ENCODE measurements around the gene TNS2. TPM values are rescaled to one million over a fixed set of nuclear protein-coding genes. Genes with fewer than 3 reads are reported as not detected.

The TNS2 gene
- total and polyA plus RNA-seq, 2 of the 13 experiments (the other 11 are each of a cell fraction or from before 2014, with no cell fraction given) = 8.9 to 20.4 TPM

DNA sequence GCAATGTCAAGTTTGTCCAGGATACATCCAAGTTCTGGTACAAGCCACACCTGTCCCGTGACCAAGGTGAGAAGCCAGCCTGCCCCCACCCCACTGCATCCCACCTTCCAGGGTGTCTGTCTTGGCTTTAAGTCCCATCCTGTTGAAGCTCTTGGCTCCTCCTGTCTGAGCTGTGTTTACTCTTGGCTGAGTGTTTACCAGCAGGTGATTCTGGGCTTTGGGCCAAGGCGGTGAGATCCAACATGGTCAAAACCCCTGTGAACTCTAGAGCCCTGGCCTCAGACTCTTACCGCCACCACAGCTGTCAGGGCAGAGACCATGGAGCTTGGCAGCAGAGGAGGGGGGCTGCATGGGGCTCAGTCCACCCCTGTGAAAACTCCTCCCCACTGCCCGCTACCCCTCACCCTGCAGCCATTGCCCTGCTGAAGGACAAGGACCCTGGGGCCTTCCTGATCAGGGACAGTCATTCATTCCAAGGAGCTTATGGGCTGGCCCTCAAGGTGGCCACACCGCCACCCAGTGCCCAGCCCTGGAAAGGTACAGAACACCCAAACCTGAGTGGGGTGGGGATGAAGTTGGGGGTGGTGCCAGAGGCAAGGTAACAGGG is 11.6 kb downstream of the TNS2 start (continued):
- TF ChIP-seq, protein P1, sequence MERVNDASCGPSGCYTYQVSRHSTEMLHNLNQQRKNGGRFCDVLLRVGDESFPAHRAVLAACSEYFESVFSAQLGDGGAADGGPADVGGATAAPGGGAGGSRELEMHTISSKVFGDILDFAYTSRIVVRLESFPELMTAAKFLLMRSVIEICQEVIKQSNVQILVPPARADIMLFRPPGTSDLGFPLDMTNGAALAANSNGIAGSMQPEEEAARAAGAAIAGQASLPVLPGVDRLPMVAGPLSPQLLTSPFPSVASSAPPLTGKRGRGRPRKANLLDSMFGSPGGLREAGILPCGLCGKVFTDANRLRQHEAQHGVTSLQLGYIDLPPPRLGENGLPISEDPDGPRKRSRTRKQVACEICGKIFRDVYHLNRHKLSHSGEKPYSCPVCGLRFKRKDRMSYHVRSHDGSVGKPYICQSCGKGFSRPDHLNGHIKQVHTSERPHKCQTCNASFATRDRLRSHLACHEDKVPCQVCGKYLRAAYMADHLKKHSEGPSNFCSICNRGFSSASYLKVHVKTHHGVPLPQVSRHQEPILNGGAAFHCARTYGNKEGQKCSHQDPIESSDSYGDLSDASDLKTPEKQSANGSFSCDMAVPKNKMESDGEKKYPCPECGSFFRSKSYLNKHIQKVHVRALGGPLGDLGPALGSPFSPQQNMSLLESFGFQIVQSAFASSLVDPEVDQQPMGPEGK (CRISPR knock-in tag; IDR thresholded peaks at IDR 0.05) = peak; percentile 86
- TF ChIP-seq, protein P2, sequence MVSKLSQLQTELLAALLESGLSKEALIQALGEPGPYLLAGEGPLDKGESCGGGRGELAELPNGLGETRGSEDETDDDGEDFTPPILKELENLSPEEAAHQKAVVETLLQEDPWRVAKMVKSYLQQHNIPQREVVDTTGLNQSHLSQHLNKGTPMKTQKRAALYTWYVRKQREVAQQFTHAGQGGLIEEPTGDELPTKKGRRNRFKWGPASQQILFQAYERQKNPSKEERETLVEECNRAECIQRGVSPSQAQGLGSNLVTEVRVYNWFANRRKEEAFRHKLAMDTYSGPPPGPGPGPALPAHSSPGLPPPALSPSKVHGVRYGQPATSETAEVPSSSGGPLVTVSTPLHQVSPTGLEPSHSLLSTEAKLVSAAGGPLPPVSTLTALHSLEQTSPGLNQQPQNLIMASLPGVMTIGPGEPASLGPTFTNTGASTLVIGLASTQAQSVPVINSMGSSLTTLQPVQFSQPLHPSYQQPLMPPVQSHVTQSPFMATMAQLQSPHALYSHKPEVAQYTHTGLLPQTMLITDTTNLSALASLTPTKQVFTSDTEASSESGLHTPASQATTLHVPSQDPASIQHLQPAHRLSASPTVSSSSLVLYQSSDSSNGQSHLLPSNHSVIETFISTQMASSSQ (IDR thresholded peaks at IDR 0.05; ENCODE audit: low read depth) = no peak
- TF ChIP-seq, protein P2 (CRISPR knock-in tag; IDR thresholded peaks at IDR 0.05; ENCODE audit: borderline replicate concordance) = peak; percentile 51; the same call in 1 of the 2 replicates
- TF ChIP-seq ZNF563 (CRISPR knock-in tag; IDR thresholded peaks at IDR 0.05) (peak; percentile 61; the same call in 1 of the 2 replicates), RFXANK (CRISPR knock-in tag; IDR thresholded peaks at IDR 0.05) (no peak), ZBTB1 (CRISPR knock-in tag; IDR thresholded peaks at IDR 0.05; ENCODE audit: borderline replicate concordance) (no peak), ZNF180 (CRISPR knock-in tag; IDR thresholded peaks at IDR 0.05; ENCODE audit: borderline replicate concordance, low read depth) (no peak), ZNF878 (CRISPR knock-in tag; IDR thresholded peaks at IDR 0.05) (no peak), TCF7 (IDR thresholded peaks at IDR 0.05; ENCODE audit: low read depth) (peak; percentile 87), RARG (CRISPR knock-in tag; IDR thresholded peaks at IDR 0.05; ENCODE audit: low read depth) (no peak)
- TF ChIP-seq, protein P3, sequence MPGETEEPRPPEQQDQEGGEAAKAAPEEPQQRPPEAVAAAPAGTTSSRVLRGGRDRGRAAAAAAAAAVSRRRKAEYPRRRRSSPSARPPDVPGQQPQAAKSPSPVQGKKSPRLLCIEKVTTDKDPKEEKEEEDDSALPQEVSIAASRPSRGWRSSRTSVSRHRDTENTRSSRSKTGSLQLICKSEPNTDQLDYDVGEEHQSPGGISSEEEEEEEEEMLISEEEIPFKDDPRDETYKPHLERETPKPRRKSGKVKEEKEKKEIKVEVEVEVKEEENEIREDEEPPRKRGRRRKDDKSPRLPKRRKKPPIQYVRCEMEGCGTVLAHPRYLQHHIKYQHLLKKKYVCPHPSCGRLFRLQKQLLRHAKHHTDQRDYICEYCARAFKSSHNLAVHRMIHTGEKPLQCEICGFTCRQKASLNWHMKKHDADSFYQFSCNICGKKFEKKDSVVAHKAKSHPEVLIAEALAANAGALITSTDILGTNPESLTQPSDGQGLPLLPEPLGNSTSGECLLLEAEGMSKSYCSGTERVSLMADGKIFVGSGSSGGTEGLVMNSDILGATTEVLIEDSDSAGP (CRISPR knock-in tag; IDR thresholded peaks at IDR 0.05; ENCODE audit: borderline replicate concordance) = peak; percentile 72
- TF ChIP-seq, protein P4, sequence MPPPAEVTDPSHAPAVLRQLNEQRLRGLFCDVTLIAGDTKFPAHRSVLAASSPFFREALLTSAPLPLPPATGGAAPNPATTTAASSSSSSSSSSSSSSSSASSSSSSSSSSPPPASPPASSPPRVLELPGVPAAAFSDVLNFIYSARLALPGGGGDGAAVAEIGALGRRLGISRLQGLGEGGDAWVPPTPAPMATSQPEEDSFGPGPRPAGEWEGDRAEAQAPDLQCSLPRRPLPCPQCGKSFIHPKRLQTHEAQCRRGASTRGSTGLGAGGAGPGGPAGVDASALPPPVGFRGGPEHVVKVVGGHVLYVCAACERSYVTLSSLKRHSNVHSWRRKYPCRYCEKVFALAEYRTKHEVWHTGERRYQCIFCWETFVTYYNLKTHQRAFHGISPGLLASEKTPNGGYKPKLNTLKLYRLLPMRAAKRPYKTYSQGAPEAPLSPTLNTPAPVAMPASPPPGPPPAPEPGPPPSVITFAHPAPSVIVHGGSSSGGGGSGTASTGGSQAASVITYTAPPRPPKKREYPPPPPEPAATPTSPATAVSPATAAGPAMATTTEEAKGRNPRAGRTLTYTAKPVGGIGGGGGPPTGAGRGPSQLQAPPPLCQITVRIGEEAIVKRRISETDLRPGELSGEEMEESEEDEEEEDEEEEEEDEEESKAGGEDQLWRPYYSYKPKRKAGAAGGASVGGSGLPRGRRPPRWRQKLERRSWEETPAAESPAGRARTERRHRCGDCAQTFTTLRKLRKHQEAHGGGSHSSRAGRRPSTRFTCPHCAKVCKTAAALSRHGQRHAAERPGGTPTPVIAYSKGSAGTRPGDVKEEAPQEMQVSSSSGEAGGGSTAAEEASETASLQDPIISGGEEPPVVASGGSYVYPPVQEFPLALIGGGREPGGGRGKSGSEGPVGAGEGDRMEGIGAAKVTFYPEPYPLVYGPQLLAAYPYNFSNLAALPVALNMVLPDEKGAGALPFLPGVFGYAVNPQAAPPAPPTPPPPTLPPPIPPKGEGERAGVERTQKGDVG (CRISPR knock-in tag; IDR thresholded peaks at IDR 0.05; ENCODE audit: borderline replicate concordance) = peak; percentile 57; the same call in 1 of the 2 replicates

Measured in HepG2 (cell line).